Coronary artery (tissue), 2 donors: ENCODE measurements around the gene ACTC1.

Experiments
- DNase-seq: peaks from one replicate; pipeline ENCODE4 v3.0.0-alpha.2; 2017; ENCODE audit warnings: low spot score
- H3K27ac ChIP-seq, 2 donors: fragments of 200-600 bp; sonication (generic); one replicate each; pipeline ENCODE4 v1.5.1; 2016 to 2019
- H3K4me3 ChIP-seq: fragments of 200-600 bp; sonication (generic); 2 replicates; pipeline ENCODE4 v1.5.1; 2016; ENCODE audit warnings: mild to moderate bottlenecking, moderate library complexity
- CTCF ChIP-seq: fragments of 200-600 bp; sonication (generic); IDR thresholded peaks from one replicate; pipeline ENCODE4 v1.5.1; 2019; ENCODE audit warnings: antibody characterized with exemption

The ACTC1 gene

GRCh38 chr15:34790121-34790520, 5.2 kb downstream of the ACTC1 start:
- Histone ChIP-seq H3K27ac (no peak overlapping the region), H3K4me3 (no peak overlapping the region)
- TF ChIP-seq CTCF: no peak
- no peak for DNase-seq

- DNase-seq: no peak
- no peak overlapping the region for H3K27ac ChIP-seq
- no peak for TF ChIP-seq CTCF
- H3K4me3 ChIP-seq: no peak overlapping the region
Measured at GRCh38 chr15:34789326-34789725, 6.0 kb downstream of the ACTC1 start.

GRCh38 chr15:34786206-34786605, 9.1 kb downstream of the ACTC1 start:
- no peak overlapping the region for H3K27ac ChIP-seq
- H3K4me3 ChIP-seq: no peak overlapping the region
- TF ChIP-seq CTCF: no peak
- no peak for DNase-seq

- no peak overlapping the region for H3K4me3 ChIP-seq
- TF ChIP-seq CTCF: no peak
- no peak for DNase-seq
- no peak overlapping the region for H3K27ac ChIP-seq
Measured at GRCh38 chr15:34783991-34784390, 11.4 kb downstream of the ACTC1 start.

- H3K27ac ChIP-seq: no peak overlapping the region
- TF ChIP-seq CTCF: no peak
- H3K4me3 ChIP-seq: no peak overlapping the region
- DNase-seq: no peak
Measured at GRCh38 chr15:34783431-34783830, 11.9 kb downstream of the ACTC1 start.

- no peak for TF ChIP-seq CTCF
- Histone ChIP-seq H3K4me3 (no peak overlapping the region), H3K27ac (no peak overlapping the region)
- DNase-seq: no peak
Measured at GRCh38 chr15:34782901-34783300, 12.4 kb downstream of the ACTC1 start.

- TF ChIP-seq CTCF: no peak
- DNase-seq: no peak
- Histone ChIP-seq H3K4me3 (no peak overlapping the region), H3K27ac (no peak overlapping the region)
Measured at GRCh38 chr15:34780725-34781124, 14.6 kb downstream of the ACTC1 start.
